Ovary (tissue), 9 donors: ENCODE data around the gene FMNL1. TPM values are rescaled to one million over a fixed set of nuclear protein-coding genes. Genes with fewer than 3 reads are reported as not detected.

Experiments used
- DNase-seq, 5 donors: peaks; one replicate each; pipeline ENCODE4 v3.0.0-alpha.2; 2019 to 2020
- H3K27ac ChIP-seq, 2 donors: fragments of 200-600 bp; one replicate each; pipeline versions ENCODE4 v1.5.1 to v1.8.0; 2019 to 2022
- H3K27me3 ChIP-seq: fragments of 200-600 bp; one replicate; pipeline ENCODE4 v1.8.0; 2022
- H3K36me3 ChIP-seq: fragments of 200-600 bp; sonication (generic); one replicate; pipeline ENCODE4 v1.5.1; 2019
- H3K4me1 ChIP-seq: one replicate; pipeline ENCODE4 v1.8.1; 2013; ENCODE audit warnings: mild to moderate bottlenecking, moderate library complexity; ENCODE audit not compliant: insufficient read depth
- H3K4me3 ChIP-seq: fragments of 200-600 bp; sonication (generic); one replicate; pipeline ENCODE4 v1.5.1; 2017
- H3K9me3 ChIP-seq, 2 donors: fragments of 200-600 bp in 1 of 2; sonication (generic) in 1 of 2; one replicate each; pipeline versions ENCODE4 v1.5.1 to v1.8.1; 2013 to 2019; ENCODE audit warnings: mild to moderate bottlenecking in 1 of 2, moderate library complexity in 1 of 2
- CTCF ChIP-seq, 3 donors: fragments of 450-650 bp in 2 of 3; fragments of 200-600 bp in 1 of 3; IDR thresholded peaks; one replicate each; pipeline versions ENCODE4 v1.5.1 to v1.8.0; 2016 to 2022; ENCODE audit warnings: antibody characterized with exemption in 3 of 3, mild to moderate bottlenecking in 1 of 3
- EP300 ChIP-seq: sonication (generic); formaldehyde crosslinking; IDR thresholded peaks from one replicate; pipeline ENCODE4 v1.6.1; 2017; ENCODE audit warnings: antibody characterized with exemption
- POLR2A ChIP-seq: fragments of 450-650 bp; IDR thresholded peaks from one replicate; pipeline ENCODE4 v1.6.1; 2017; ENCODE audit warnings: antibody characterized with exemption, mild to moderate bottlenecking, moderate library complexity
- WGBS, 3 donors: extraction: QIAGEN DNeasy Blood & Tissue Kit in 1 of 3; methylation state at CpG; one replicate each; pipeline versions ENCODE4 v1.1.5 to v1.1.7; 2013 to 2017; 5-methylcytosine and 5-hydroxymethylcytosine counted together
- intact Hi-C, 4 donors: fragments of 100-400 bp; cut with DNase I; formaldehyde crosslinking; loops; one replicate each; pipeline versions ENCODE4 v1.11.0 to v1.15.1; 2022 to 2023
- polyA plus RNA-seq, 2 donors: library from polyadenylated mRNA; stranded (reverse); fragments of 200-250 nt in 1 of 2; fragments of 350-450 nt in 1 of 2; fragmentation: Illumina TruSeq in 1 of 2; extraction: RNeasy Lipid Tissue Mini Kit (QIAGEN cat#74804) in 1 of 2; gene quantifications; one replicate each; pipeline ENCODE4 v1.2.3, GENCODE V29; 2013 to 2014
- total RNA-seq, 7 donors: library from RNA; depleted of rRNA in 2 of 7; stranded (reverse); fragments of >200 nt in 2 of 7; fragmentation: NEBNext Ultra II Directional in 3 of 7; extraction: Animal tissue kit (Norgen Biotek cat#: 25700) in 3 of 7; gene quantifications; one replicate each; pipeline versions ENCODE4 v1.1.0 to v1.2.4, GENCODE V29; 2016 to 2023
- donor health status: DM: no; HTN: no; CAD: no; lungs with moderate emphysema.
- donor health status: DM: no; HTN: no; CAD: no.
- donor health status: Bipolar disorder and iron deficiency.
- donor health status: DM: yes; HTN: yes; CAD: no.
- donor health status: DM: no; HTN: no; CAD: no.
- donor health status: DM: yes; HTN: yes; CAD: no.

Gene FMNL1
- total and polyA plus RNA-seq, 9 donors, result 2.1 to 24.0 (median 6.1) TPM

GRCh38 chr17:45224671-45225050 lies 3.0 kb downstream of the FMNL1 start:
- Histone ChIP-seq H3K4me1 (no peaks in the 10 kb centered on the region), H3K27me3 (no peaks in the 10 kb centered on the region), H3K36me3 (no peaks in the 10 kb centered on the region), H3K4me3 (no peak overlapping the region), H3K27ac (no peak overlapping the region), H3K9me3 (no peaks in the 10 kb centered on the region)
- no peak for DNase-seq
- intact Hi-C loops, result loop anchor here in 3 of 4 donors (5.0 to 10.0 kb wide), 3 partner anchors 50 to 610 kb away; no protein-coding TSS in a partner anchor
- WGBS, 3 donors, result 88 to 96% (median 91%) methylated on average over 9 of the region's 9 CpGs
- TF ChIP-seq POLR2A (no peak), EP300 (no peak), CTCF (IDR thresholded peaks at IDR 0.05) (no peak)

- no peak for DNase-seq
- no peak for TF ChIP-seq CTCF (IDR thresholded peaks at IDR 0.05)
- TF ChIP-seq EP300, result no peak
- TF ChIP-seq POLR2A, result no peak
- intact Hi-C loops, result loop anchor here in 3 of 4 donors (10.0 kb wide), 2 partner anchors 50 to 610 kb away; no protein-coding TSS in a partner anchor
- H3K4me3 ChIP-seq, result no peak overlapping the region
- no peak overlapping the region for H3K27ac ChIP-seq
- H3K9me3 ChIP-seq, result no peaks in the 10 kb centered on the region
- H3K4me1 ChIP-seq, result no peaks in the 10 kb centered on the region
- no peaks in the 10 kb centered on the region for H3K36me3 ChIP-seq
- no peaks in the 10 kb centered on the region for H3K27me3 ChIP-seq
- WGBS, 3 donors, result 81 to 86% (median 82%) methylated on average over 7 of the region's 7 CpGs
These were observed 3.5 kb downstream of the FMNL1 start for GRCh38 chr17:45225051-45225700.

GRCh38 chr17:45225964-45226530 lies 4.4 kb downstream of the FMNL1 start:
- Histone ChIP-seq H3K4me1 (no peaks in the 10 kb centered on the region), H3K27me3 (no peaks in the 10 kb centered on the region), H3K9me3 (no peaks in the 10 kb centered on the region), H3K4me3 (no peak overlapping the region), H3K27ac (no peak overlapping the region), H3K36me3 (no peaks in the 10 kb centered on the region)
- DNase-seq, result no peak
- intact Hi-C loops, result loop anchor here in 3 of 4 donors (10.0 kb wide), 2 partner anchors 49 to 609 kb away; no protein-coding TSS in a partner anchor
- TF ChIP-seq EP300, result no peak
- no peak for TF ChIP-seq CTCF (IDR thresholded peaks at IDR 0.05)
- TF ChIP-seq POLR2A, result no peak
- 75 to 84% (median 76%) methylated on average over 11 of the region's 11 CpGs for WGBS, 3 donors

GRCh38 chr17:45226576-45226975 lies 4.9 kb downstream of the FMNL1 start:
- H3K9me3 ChIP-seq, result no peaks in the 10 kb centered on the region
- 75 to 87% (median 81%) methylated on average over 3 of the region's 3 CpGs for WGBS, 3 donors
- DNase-seq, result no peak
- no peak overlapping the region for H3K4me3 ChIP-seq
- no peaks in the 10 kb centered on the region for H3K27me3 ChIP-seq
- TF ChIP-seq POLR2A (no peak), EP300 (no peak), CTCF (IDR thresholded peaks at IDR 0.05) (no peak)
- intact Hi-C loops, result loop anchor here in 3 of 4 donors (10.0 kb wide), 2 partner anchors 48 to 608 kb away; no protein-coding TSS in a partner anchor
- no peak overlapping the region for H3K27ac ChIP-seq
- H3K4me1 ChIP-seq, result no peaks in the 10 kb centered on the region
- H3K36me3 ChIP-seq, result no peaks in the 10 kb centered on the region
